ENCODE measurements around the gene MLNR.

GRCh38 chr13:49183672-49184325 is 36.3 kb upstream of the MLNR start:
- no peak for TF ChIP-seq POLR2A (IDR thresholded peaks at IDR 0.05)
- TF ChIP-seq, protein P1, sequence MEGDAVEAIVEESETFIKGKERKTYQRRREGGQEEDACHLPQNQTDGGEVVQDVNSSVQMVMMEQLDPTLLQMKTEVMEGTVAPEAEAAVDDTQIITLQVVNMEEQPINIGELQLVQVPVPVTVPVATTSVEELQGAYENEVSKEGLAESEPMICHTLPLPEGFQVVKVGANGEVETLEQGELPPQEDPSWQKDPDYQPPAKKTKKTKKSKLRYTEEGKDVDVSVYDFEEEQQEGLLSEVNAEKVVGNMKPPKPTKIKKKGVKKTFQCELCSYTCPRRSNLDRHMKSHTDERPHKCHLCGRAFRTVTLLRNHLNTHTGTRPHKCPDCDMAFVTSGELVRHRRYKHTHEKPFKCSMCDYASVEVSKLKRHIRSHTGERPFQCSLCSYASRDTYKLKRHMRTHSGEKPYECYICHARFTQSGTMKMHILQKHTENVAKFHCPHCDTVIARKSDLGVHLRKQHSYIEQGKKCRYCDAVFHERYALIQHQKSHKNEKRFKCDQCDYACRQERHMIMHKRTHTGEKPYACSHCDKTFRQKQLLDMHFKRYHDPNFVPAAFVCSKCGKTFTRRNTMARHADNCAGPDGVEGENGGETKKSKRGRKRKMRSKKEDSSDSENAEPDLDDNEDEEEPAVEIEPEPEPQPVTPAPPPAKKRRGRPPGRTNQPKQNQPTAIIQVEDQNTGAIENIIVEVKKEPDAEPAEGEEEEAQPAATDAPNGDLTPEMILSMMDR (IDR thresholded peaks at IDR 0.05), result no peak

All from Peyer's patch (tissue), 4 donors.